ENCODE results near the gene SKA1. TPM values are rescaled to one million over a fixed set of nuclear protein-coding genes. Genes with fewer than 3 reads are reported as not detected.

Gene SKA1
- total RNA-seq, 2 donors from 2014 or later: 3.6 to 21.3 TPM

GRCh38 chr18:50356036-50356945, 18.6 kb upstream of the SKA1 start:
- Histone ChIP-seq H3K4me3 (no peak overlapping the region), H3K27me3 (no peaks in the 10 kb centered on the region), H3K9me3 (no peaks in the 10 kb centered on the region), H3K36me3 (no peaks in the 10 kb centered on the region), H3K9ac (ENCODE audit: low read depth in 2 of 2, low read length in 2 of 2) (no peak overlapping the region), H3K4me1 (no peaks in the 10 kb centered on the region), H3K27ac (no peak overlapping the region)
- intact Hi-C loops (cut with DNase I): loop anchor here (5.0 kb wide), 1 partner anchor 139 kb away; no protein-coding TSS in a partner anchor
- DNase-seq: no peak
- TF ChIP-seq CTCF (IDR thresholded peaks at IDR 0.05): no peak

GRCh38 chr18:50358844-50359243, 16.0 kb upstream of the SKA1 start:
- no peaks in the 10 kb centered on the region for H3K9me3 ChIP-seq
- no peak overlapping the region for H3K4me3 ChIP-seq
- no peaks in the 10 kb centered on the region for H3K36me3 ChIP-seq
- H3K4me1 ChIP-seq: no peaks in the 10 kb centered on the region
- no peak overlapping the region for H3K27ac ChIP-seq
- DNase-seq: no peak
- H3K27me3 ChIP-seq: no peaks in the 10 kb centered on the region
- no peak overlapping the region for H3K9ac ChIP-seq (ENCODE audit: low read depth in 2 of 2, low read length in 2 of 2)
- no peak for TF ChIP-seq CTCF (IDR thresholded peaks at IDR 0.05)
- intact Hi-C loops (cut with DNase I): loop anchor here (5.0 kb wide), 1 partner anchor 142 kb away; no protein-coding TSS in a partner anchor

GRCh38 chr18:50359806-50360205, 15.0 kb upstream of the SKA1 start:
- H3K9me3 ChIP-seq: no peaks in the 10 kb centered on the region
- H3K4me3 ChIP-seq: no peak overlapping the region
- DNase-seq: no peak
- H3K4me1 ChIP-seq: no peaks in the 10 kb centered on the region
- intact Hi-C loops (cut with DNase I): loop anchor here (5.0 kb wide), 1 partner anchor 143 kb away; no protein-coding TSS in a partner anchor
- no peaks in the 10 kb centered on the region for H3K36me3 ChIP-seq
- no peak for TF ChIP-seq CTCF (IDR thresholded peaks at IDR 0.05)
- H3K27me3 ChIP-seq: no peaks in the 10 kb centered on the region
- no peak overlapping the region for H3K9ac ChIP-seq (ENCODE audit: low read depth in 2 of 2, low read length in 2 of 2)
- no peak overlapping the region for H3K27ac ChIP-seq

GRCh38 chr18:50360611-50361010, 14.2 kb upstream of the SKA1 start:
- intact Hi-C loops (cut with DNase I): no loop called here

GRCh38 chr18:50369672-50370071, 5.2 kb upstream of the SKA1 start:
- intact Hi-C loops (cut with DNase I): loop anchor here (10.0 kb wide), 1 partner anchor 75 kb away; no protein-coding TSS in a partner anchor
- Histone ChIP-seq H3K9me3 (no peaks in the 10 kb centered on the region), H3K9ac (ENCODE audit: low read depth in 2 of 2, low read length in 2 of 2) (no peak overlapping the region), H3K36me3 (no peaks in the 10 kb centered on the region), H3K27me3 (no peaks in the 10 kb centered on the region), H3K4me3 (no peak overlapping the region), H3K4me1 (no peaks in the 10 kb centered on the region), H3K27ac (no peak overlapping the region)
- no peak for DNase-seq
- no peak for TF ChIP-seq CTCF (IDR thresholded peaks at IDR 0.05)

More at GRCh38 chr18:50360611-50361010, 14.2 kb upstream of the SKA1 start:
- Histone ChIP-seq H3K4me3 (no peak overlapping the region), H3K27ac (no peak overlapping the region), H3K9ac (ENCODE audit: low read depth in 2 of 2, low read length in 2 of 2) (no peak overlapping the region), H3K9me3 (no peaks in the 10 kb centered on the region), H3K36me3 (no peaks in the 10 kb centered on the region), H3K4me1 (no peaks in the 10 kb centered on the region), H3K27me3 (no peaks in the 10 kb centered on the region)
- DNase-seq: no peak
- TF ChIP-seq CTCF (IDR thresholded peaks at IDR 0.05): no peak
